ENCODE measurements around the gene IRF6. TPM values are rescaled to one million over a fixed set of nuclear protein-coding genes. Genes with fewer than 3 reads are reported as not detected.

Gene IRF6
- total and polyA plus RNA-seq, 8 donors, result 7.7 to 36.8 (median 19.7) TPM

- TF ChIP-seq CTCF (IDR thresholded peaks at IDR 0.05), result no peak
- H3K4me3 ChIP-seq, result peak overlapping the region in 1 of 4 donors; percentile 6
- peaks cover 0 to 4% (median 0%) of the 10 kb centered on the region in 3 donors for H3K4me1 ChIP-seq
- no peaks in the 10 kb centered on the region for H3K36me3 ChIP-seq
- WGBS, 2 donors, result 48 to 49% methylated on average over 13 of the region's 13 CpGs
- no peaks in the 10 kb centered on the region for H3K27me3 ChIP-seq
- peak in 3 of 4 donors; percentile 77 to 82 (median 81) for ATAC-seq
- intact Hi-C loops (cut with DNase I), result no loop called here
- DNase-seq, result peak in 2 of 6 donors; percentile 21 to 42
- peak overlapping the region; percentile 34 to 73 (median 52) for H3K27ac ChIP-seq
- H3K9me3 ChIP-seq, result no peaks in the 10 kb centered on the region
- FAIRE-seq, result no peak
Measured at GRCh38 chr1:209769171-209769904, 36.6 kb downstream of the IRF6 start.

GRCh38 chr1:209768354-209768774, 37.6 kb downstream of the IRF6 start:
- 77 to 83% methylated on average over 9 of the region's 9 CpGs for WGBS, 2 donors
- ATAC-seq (peak in 3 of 4 donors; percentile 24 to 49 (median 26)), DNase-seq (no peak), FAIRE-seq (no peak)
- Histone ChIP-seq H3K4me1 (peaks cover 0 to 4% (median 0%) of the 10 kb centered on the region in 3 donors), H3K36me3 (no peaks in the 10 kb centered on the region), H3K27me3 (no peaks in the 10 kb centered on the region), H3K27ac (peak overlapping the region in 2 of 4 donors; percentile 64 to 73), H3K4me3 (peak overlapping the region in 1 of 4 donors; percentile 6), H3K9me3 (no peaks in the 10 kb centered on the region)
- intact Hi-C loops (cut with DNase I), result no loop called here
- TF ChIP-seq CTCF (IDR thresholded peaks at IDR 0.05), result no peak

- H3K4me3 ChIP-seq, result no peak overlapping the region
- ATAC-seq (peak in 1 of 4 donors; percentile 51), FAIRE-seq (no peak), DNase-seq (no peak)
- intact Hi-C loops (cut with DNase I), result no loop called here
- no peaks in the 10 kb centered on the region for H3K36me3 ChIP-seq
- no peaks in the 10 kb centered on the region for H3K9me3 ChIP-seq
- H3K27me3 ChIP-seq, result no peaks in the 10 kb centered on the region
- H3K4me1 ChIP-seq, result peaks cover 0 to 4% (median 0%) of the 10 kb centered on the region in 3 donors
- no peak for TF ChIP-seq CTCF (IDR thresholded peaks at IDR 0.05)
- no peak overlapping the region for H3K27ac ChIP-seq
Measured at GRCh38 chr1:209767706-209768105, 38.2 kb downstream of the IRF6 start.

GRCh38 chr1:209767096-209767495, 38.8 kb downstream of the IRF6 start:
- no peak for DNase-seq
- H3K36me3 ChIP-seq, result no peaks in the 10 kb centered on the region
- H3K9me3 ChIP-seq, result no peaks in the 10 kb centered on the region
- ATAC-seq, result no peak
- H3K4me3 ChIP-seq, result no peak overlapping the region
- H3K27me3 ChIP-seq, result no peaks in the 10 kb centered on the region
- no peak for FAIRE-seq
- intact Hi-C loops (cut with DNase I), result no loop called here
- TF ChIP-seq CTCF (IDR thresholded peaks at IDR 0.05), result no peak
- H3K4me1 ChIP-seq, result peaks cover 0 to 4% (median 0%) of the 10 kb centered on the region in 3 donors
- no peak overlapping the region for H3K27ac ChIP-seq

GRCh38 chr1:209766051-209766450, 39.9 kb downstream of the IRF6 start:
- Histone ChIP-seq H3K27me3 (no peaks in the 10 kb centered on the region), H3K4me3 (no peak overlapping the region), H3K36me3 (no peaks in the 10 kb centered on the region), H3K9me3 (no peaks in the 10 kb centered on the region), H3K4me1 (peaks cover 0 to 4% (median 0%) of the 10 kb centered on the region in 3 donors), H3K27ac (no peak overlapping the region)
- intact Hi-C loops (cut with DNase I), result no loop called here
- DNase-seq, result no peak
- no peak for ATAC-seq
- WGBS, 2 donors, result 71 to 76% methylated on average over 2 of the region's 2 CpGs
- FAIRE-seq, result no peak
- TF ChIP-seq CTCF (IDR thresholded peaks at IDR 0.05), result no peak
